Activated B cell treated with CpG ODN at 0.5 μM for 24 hours (primary cell): Measurements from ENCODE around the gene TRIM38. TPM values are rescaled to one million over a fixed set of nuclear protein-coding genes. Genes with fewer than 3 reads are reported as not detected.

Experiments used
- ATAC-seq: fragments of 200-7000 bp; cut with Tn5 transposase; one replicate; pipeline ENCODE4 v1.10.0; 2021; ENCODE audit warnings: low read depth, mild to moderate bottlenecking, moderate library complexity
- CTCF ChIA-PET: fragments of 350-600 bp; sonication (Branson Sonifier 250); formaldehyde crosslinking; loops from one replicate; lab custom pipeline; 2021; ENCODE audit warnings: antibody characterized with exemption; lab: Charles Lee
- POLR2A ChIA-PET: fragments of 350-600 bp; sonication (Branson Sonifier 250); formaldehyde crosslinking; loops from one replicate; lab custom pipeline; 2021; ENCODE audit warnings: antibody characterized with exemption; lab: Charles Lee
- DNase-seq: peaks from one replicate; pipeline ENCODE4 v3.0.0; 2022
- H3K27ac Mint-ChIP-seq: one replicate; pipeline ENCODE4 v1.8.0; 2020; ENCODE audit warnings: mixed read lengths
- H3K27me3 Mint-ChIP-seq: one replicate; pipeline ENCODE4 v1.8.0; 2021; ENCODE audit warnings: mixed read lengths
- H3K36me3 Mint-ChIP-seq: one replicate; pipeline ENCODE4 v1.8.0; 2021; ENCODE audit warnings: low read depth, mixed read lengths
- H3K4me1 Mint-ChIP-seq: one replicate; pipeline ENCODE4 v1.8.0; 2021; ENCODE audit warnings: mixed read lengths
- H3K4me3 Mint-ChIP-seq: one replicate; pipeline ENCODE4 v1.8.0; 2020; ENCODE audit warnings: mild to moderate bottlenecking, mixed read lengths
- H3K9me3 Mint-ChIP-seq: one replicate; pipeline ENCODE4 v1.8.0; 2020; ENCODE audit warnings: mixed read lengths
- CTCF ChIP-seq: fragments of 200-600 bp; IDR thresholded peaks from one replicate; pipeline ENCODE4 v1.8.0; 2022; ENCODE audit warnings: antibody characterized with exemption, mild to moderate bottlenecking
- intact Hi-C: fragments of 100-400 bp; cut with micrococcal nuclease; formaldehyde crosslinking; loops from one replicate; pipeline ENCODE4 v1.15.1; 2024
- total RNA-seq: library from RNA; stranded (reverse); gene quantifications from 2 replicates; pipeline ENCODE4 v1.2.3, GENCODE V29; 2022

The TRIM38 gene
- total RNA-seq, 1 donor from 2014 or later, result 36.8 TPM

- Mint-ChIP-seq H3K27ac (peak overlapping the region; percentile 24), H3K36me3 (peaks cover 81% of the 10 kb centered on the region), H3K9me3 (no peaks in the 10 kb centered on the region), H3K4me1 (peaks cover 61% of the 10 kb centered on the region), H3K4me3 (no peak overlapping the region), H3K27me3 (no peaks in the 10 kb centered on the region)
- ChIA-PET CTCF (interaction anchor here (1.7 kb wide), 1 partner anchor 16 kb away, joined by 4 read pairs; no protein-coding TSS in a partner anchor), POLR2A (interaction anchor here (1.0 to 4.3 kb wide), 4 partner anchors 9 to 16 kb away, joined by 3 to 16 read pairs (median 10); partner anchors contain the start of gene TRIM38)
- intact Hi-C loops, result loop anchor here (2.0 kb wide), 1 partner anchor 15 kb away; no protein-coding TSS in a partner anchor
- ATAC-seq (peak; percentile 31), DNase-seq (no peak)
- TF ChIP-seq CTCF, result no peak
Observed at GRCh38 chr6:25975923-25976560, 13.4 kb downstream of the TRIM38 start.

GRCh38 chr6:25980935-25981334 is 18.3 kb downstream of the TRIM38 start:
- ATAC-seq, result no peak
- Mint-ChIP-seq H3K27me3 (no peaks in the 10 kb centered on the region), H3K9me3 (no peaks in the 10 kb centered on the region), H3K27ac (peak overlapping the region; percentile 30), H3K36me3 (peaks cover 86% of the 10 kb centered on the region), H3K4me1 (peaks cover 35% of the 10 kb centered on the region), H3K4me3 (no peak overlapping the region)
- intact Hi-C loops, result no loop called here
- ChIA-PET POLR2A (interaction anchor here (0.7 to 1.5 kb wide), 4 partner anchors 11 to 40 kb away, joined by 3 to 6 read pairs (median 4); a partner anchor contains a TSS), CTCF (interaction anchor here (2.2 to 2.3 kb wide), 2 partner anchors 11 to 23 kb away, joined by 8 to 9 read pairs; no protein-coding TSS in a partner anchor)
- TF ChIP-seq CTCF, result no peak
- no peak for DNase-seq

DNA sequence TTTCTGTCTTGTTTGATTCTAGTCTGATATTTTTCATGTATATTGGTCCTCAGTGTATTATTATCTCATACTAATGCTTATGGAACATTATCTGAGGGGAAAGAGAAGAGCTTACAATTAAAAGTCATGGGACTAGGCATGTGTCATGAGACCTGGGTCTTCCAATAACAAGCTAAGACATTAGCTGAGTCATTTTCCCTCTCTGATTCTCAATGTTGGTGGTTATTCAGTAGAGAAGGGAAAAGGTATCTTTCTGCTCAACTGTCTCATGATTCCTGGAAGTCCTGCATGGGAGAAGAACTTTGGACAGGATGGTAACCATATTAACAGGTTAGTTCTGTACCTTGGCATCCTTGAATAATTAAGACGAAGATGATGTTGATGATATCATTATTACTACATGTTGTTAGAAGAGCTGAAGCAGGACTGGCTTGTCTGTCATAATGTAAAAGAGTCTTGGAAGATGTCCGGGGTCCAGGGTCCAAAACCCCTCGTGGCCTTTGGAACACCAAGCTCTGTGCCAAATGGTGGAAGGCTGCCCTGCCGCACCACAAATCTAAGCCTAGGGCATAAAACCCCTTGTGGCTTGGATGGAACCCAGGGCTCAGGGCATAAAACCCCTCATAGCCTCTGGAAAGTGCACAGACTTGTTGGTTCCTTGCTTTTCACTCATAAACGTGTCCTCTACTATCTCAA is 19.1 kb downstream of the TRIM38 start:
- Mint-ChIP-seq H3K27ac (peak overlapping the region; percentile 75), H3K27me3 (no peaks in the 10 kb centered on the region), H3K4me1 (peaks cover 27% of the 10 kb centered on the region), H3K9me3 (no peaks in the 10 kb centered on the region), H3K36me3 (peaks cover 85% of the 10 kb centered on the region), H3K4me3 (no peak overlapping the region)
- DNase-seq, result no peak
- no peak for ATAC-seq
- POLR2A ChIA-PET, result interaction anchor here (1.1 to 1.5 kb wide), 3 partner anchors 10 to 38 kb away, joined by 3 to 6 read pairs (median 4); a partner anchor contains a TSS
- CTCF ChIA-PET, result interaction anchor here (2.3 kb wide), 1 partner anchor 22 kb away, joined by 8 read pairs; no protein-coding TSS in a partner anchor
- no peak for TF ChIP-seq CTCF
- intact Hi-C loops, result no loop called here

DNA sequence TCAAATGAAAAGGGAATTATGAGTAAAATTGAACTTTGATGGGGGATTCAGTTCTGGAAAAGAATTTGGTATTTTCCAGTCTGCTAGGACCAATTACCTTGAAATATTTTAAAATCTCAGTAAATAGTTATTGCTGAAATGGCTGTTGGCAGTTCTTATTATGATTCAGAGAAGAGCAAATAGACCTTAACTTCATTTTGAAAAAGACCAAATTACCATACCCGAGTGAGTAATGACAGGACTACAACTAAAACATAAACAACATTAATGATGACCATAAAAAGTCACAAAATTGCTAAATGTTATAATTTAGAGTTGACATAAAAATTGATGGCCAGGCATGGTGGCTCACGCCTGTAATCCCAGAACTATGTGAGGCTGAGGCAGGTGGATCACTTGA is 21.7 kb downstream of the TRIM38 start:
- POLR2A ChIA-PET, result no interaction called here
- ATAC-seq, result no peak
- CTCF ChIA-PET, result no interaction called here
- no peak overlapping the region for H3K4me3 Mint-ChIP-seq
- intact Hi-C loops, result no loop called here
- H3K27ac Mint-ChIP-seq, result peak overlapping the region; percentile 63
- no peak for TF ChIP-seq CTCF
- no peak for DNase-seq
- H3K4me1 Mint-ChIP-seq, result peaks cover 29% of the 10 kb centered on the region
- no peaks in the 10 kb centered on the region for H3K27me3 Mint-ChIP-seq
- H3K9me3 Mint-ChIP-seq, result no peaks in the 10 kb centered on the region
- H3K36me3 Mint-ChIP-seq, result peaks cover 84% of the 10 kb centered on the region

- peaks cover 61% of the 10 kb centered on the region for H3K36me3 Mint-ChIP-seq
- peaks cover 36% of the 10 kb centered on the region for H3K4me1 Mint-ChIP-seq
- ATAC-seq, result no peak
- no peaks in the 10 kb centered on the region for H3K27me3 Mint-ChIP-seq
- peak overlapping the region; percentile 50 for H3K27ac Mint-ChIP-seq
- ChIA-PET CTCF (no interaction called here), POLR2A (interaction anchor here (0.9 kb wide), 1 partner anchor 14 kb away, joined by 3 read pairs; no protein-coding TSS in a partner anchor)
- H3K9me3 Mint-ChIP-seq, result no peaks in the 10 kb centered on the region
- H3K4me3 Mint-ChIP-seq, result no peak overlapping the region
- TF ChIP-seq CTCF, result no peak
- no peak for DNase-seq
- intact Hi-C loops, result no loop called here
Observed at GRCh38 chr6:25987845-25988244, 25.2 kb downstream of the TRIM38 start.
